GM19324 (cell line): ENCODE measurements around the gene BOD1L2.

ENCODE experiments used
- ATAC-seq: cut with Tn5 transposase; IDR thresholded peaks from one replicate; pipeline ENCODE4 v1.9.1; 2021; ENCODE audit warnings: mild to moderate bottlenecking, moderate library complexity; ENCODE audit not compliant: unreplicated experiment, low FRiP score

The BOD1L2 gene

GRCh38 chr18:57146956-57147636, at the start of gene BOD1L2:
BOD1L2 (plus strand) TSS chr18:57147087; CDS start chr18:57147313, 226 bp downstream.
- no peak for ATAC-seq

GRCh38 chr18:57107140-57107832, 39.6 kb upstream of the BOD1L2 start:
- no peak for ATAC-seq

GRCh38 chr18:57110290-57110689, 36.6 kb upstream of the BOD1L2 start:
- no peak for ATAC-seq

GRCh38 chr18:57113799-57114420, 33.0 kb upstream of the BOD1L2 start:
- ATAC-seq: no peak

DNA sequence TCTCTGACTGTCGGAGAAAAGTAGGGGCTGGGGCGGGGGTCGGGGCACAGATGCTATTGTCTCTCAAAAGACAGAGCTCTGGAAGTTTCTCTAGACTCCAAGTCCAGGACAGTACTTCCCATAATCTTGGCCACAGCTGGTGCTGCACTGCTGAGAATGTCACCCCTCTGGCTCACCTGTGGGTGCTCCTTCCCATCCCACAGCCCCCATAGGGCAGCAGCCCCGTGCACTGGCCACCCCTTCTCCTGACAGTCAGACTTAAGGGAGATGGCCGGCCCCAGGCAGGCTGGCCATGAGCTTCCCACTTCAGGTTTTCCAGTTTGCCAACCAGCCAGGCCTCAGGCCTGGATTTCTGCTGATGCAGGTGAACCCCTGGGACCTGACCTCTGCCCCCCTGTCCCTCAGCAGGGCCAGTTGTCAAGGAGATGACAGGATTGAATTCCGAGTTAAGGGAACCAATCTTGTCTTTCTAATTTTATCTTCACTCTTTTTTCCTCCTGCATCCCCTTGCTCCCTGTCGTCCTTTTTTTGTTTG, 30.2 kb upstream of the BOD1L2 start:
- ATAC-seq: no peak

GRCh38 chr18:57121542-57122112, 25.3 kb upstream of the BOD1L2 start:
- no peak for ATAC-seq

- no peak for ATAC-seq
Measured at GRCh38 chr18:57122936-57123510, 23.9 kb upstream of the BOD1L2 start.

GRCh38 chr18:57125627-57126026, 21.3 kb upstream of the BOD1L2 start:
- ATAC-seq: no peak

- ATAC-seq: no peak
Measured at GRCh38 chr18:57128220-57128932, 18.5 kb upstream of the BOD1L2 start.

GRCh38 chr18:57131101-57131500, 15.8 kb upstream of the BOD1L2 start:
- no peak for ATAC-seq

DNA sequence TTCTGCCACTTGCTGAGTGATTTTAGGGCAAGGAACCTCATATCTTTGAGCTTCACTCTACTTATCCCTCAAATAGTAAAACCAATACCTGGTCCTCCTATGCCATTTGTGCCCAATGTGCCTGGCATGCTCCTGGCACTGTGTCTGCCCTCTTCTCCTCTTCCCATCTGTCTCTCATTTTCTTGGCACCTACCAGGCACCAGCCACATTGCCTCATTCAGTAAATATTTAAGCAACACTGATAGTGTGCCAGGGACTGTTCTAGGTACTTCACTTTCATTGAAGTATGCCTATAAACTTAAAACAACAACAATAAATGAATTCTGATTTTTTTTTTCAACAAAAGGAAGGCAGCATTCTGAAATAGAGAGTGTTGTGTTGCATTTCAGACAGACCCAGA, 15.1 kb upstream of the BOD1L2 start:
- no peak for ATAC-seq

DNA sequence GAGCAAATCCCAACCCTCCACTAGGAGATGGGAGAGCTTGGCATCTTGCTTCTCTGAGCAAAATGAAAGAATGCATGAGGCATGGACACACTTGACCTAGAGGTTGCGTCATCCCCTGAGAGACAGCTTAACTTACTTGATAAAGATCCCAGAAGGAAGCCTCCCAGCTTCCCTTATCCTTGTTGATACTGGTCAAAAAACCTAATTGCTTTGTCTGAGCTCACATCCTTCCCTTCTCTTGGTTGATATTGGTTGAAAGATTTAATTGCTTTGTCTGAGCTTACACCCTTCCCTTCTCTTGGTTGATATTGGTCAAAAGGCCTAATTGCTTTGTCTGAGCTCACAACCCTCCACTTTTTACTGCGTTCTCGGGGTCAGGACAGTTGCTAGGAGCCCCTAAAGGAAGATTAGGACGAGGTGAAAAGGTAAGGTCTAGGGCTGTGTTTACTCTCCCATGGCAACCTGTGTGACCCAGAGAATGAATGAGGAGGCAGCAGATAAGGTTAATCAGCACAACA, 12.2 kb upstream of the BOD1L2 start:
- no peak for ATAC-seq

DNA sequence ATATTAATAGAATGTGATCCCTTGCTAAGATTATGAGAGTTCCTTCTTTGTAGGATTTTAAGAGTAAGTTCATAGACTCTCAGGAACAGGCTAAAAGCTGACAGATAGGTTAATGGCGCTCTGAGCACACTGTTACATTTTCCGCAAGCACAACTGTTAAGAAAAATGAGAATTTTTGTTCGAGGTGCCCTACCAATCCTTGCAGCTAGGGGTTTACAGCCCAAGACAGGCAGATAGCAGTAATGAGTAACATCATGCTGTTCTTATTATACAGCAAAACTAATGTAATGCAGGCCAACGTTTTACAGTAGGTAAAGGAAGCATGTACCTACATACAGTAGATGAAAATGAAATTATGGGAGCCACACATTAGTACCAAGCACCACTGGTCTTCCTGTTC, 11.2 kb upstream of the BOD1L2 start:
- ATAC-seq: no peak

DNA sequence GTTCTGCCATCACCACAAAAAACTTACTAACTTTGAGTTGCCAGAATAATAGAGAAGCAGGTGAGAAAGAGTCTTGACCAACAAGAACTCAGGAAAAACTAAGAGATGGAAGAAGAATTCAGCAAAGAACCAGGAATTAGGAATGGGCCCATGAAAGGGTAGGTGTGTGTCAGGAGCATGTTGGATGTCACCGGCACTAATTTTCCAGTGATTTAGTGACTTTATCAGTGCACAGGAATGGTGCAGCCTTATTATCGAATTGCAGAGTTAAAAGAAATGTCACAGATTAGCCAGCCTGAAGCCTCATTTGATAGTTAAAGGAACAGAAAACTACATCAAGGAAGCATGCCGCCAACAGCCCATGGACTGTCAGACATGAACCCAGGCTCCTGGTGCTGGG, 9.0 kb upstream of the BOD1L2 start:
- no peak for ATAC-seq

GRCh38 chr18:57141208-57142129, 5.4 kb upstream of the BOD1L2 start:
- no peak for ATAC-seq

- ATAC-seq: no peak
Measured at GRCh38 chr18:57142324-57142723, 4.6 kb upstream of the BOD1L2 start.

DNA sequence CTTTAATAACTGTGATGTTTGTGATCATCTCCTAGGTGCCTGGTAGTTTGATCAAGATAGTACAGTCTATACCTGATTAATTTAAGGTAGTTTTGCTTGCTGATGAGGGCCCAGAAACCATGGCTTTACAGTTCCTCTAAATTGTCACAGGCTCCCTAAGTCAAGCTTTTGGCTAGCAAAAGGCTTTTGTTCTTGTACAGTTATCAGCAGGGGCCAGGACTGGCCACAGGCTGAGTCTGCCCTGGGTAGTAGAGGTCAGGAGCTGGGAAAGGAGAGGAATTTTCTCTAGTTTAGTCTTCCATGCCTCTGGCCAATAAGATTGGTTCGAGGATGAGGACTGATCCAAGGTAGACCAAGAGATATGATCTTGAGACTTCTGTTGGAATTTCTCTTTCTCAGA, 3.6 kb upstream of the BOD1L2 start:
- ATAC-seq: no peak

GRCh38 chr18:57148263-57148662, 1.4 kb downstream of the BOD1L2 start:
- ATAC-seq: no peak

DNA sequence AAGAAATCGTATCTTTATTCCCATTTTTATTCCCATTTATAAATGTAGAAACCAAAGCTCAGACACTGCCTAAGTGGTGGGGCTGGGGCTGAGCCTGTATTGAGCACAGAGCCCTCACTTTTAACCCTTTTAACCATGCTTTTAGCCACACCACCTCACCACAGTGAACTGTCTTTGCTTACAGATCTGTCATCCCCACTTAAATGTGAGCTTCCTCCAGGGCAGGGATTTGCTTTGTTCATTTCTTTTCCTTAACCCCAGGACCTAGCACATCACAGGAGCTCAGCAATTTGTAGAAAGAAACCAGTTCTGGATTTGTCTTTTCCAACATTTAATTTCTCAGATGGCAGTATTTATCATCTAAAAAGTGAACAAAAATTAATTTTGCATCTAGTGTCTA, 2.2 kb downstream of the BOD1L2 start:
- ATAC-seq: no peak
